Suprapubic skin (tissue), 4 donors: ENCODE measurements around the gene SUGCT. TPM values are rescaled to one million over a fixed set of nuclear protein-coding genes. Genes with fewer than 3 reads are reported as not detected.

Experiments used
- DNase-seq, 2 donors: peaks; one replicate each; pipeline ENCODE4 v3.0.0-alpha.2; 2019; ENCODE audit warnings: low spot score in 2 of 2
- H3K27ac ChIP-seq: fragments of 200-600 bp; sonication (generic); one replicate; pipeline ENCODE4 v1.5.1; 2019
- H3K27me3 ChIP-seq: fragments of 200-600 bp; sonication (generic); one replicate; pipeline ENCODE4 v1.5.1; 2019
- H3K36me3 ChIP-seq: fragments of 200-600 bp; sonication (generic); one replicate; pipeline ENCODE4 v1.5.1; 2019
- H3K4me1 ChIP-seq: fragments of 200-600 bp; sonication (generic); one replicate; pipeline ENCODE4 v1.5.1; 2019
- H3K4me3 ChIP-seq: fragments of 200-600 bp; sonication (generic); one replicate; pipeline ENCODE4 v1.5.1; 2019; ENCODE audit warnings: mild to moderate bottlenecking
- H3K9me3 ChIP-seq: fragments of 200-600 bp; sonication (generic); one replicate; pipeline ENCODE4 v1.5.1; 2019
- EP300 ChIP-seq: sonication (generic); formaldehyde crosslinking; IDR thresholded peaks from one replicate; pipeline ENCODE4 v1.6.1; 2017; ENCODE audit warnings: antibody characterized with exemption
- POLR2A ChIP-seq, 2 donors: fragments of 450-650 bp; IDR thresholded peaks; one replicate each; pipeline ENCODE4 v1.6.1; 2017; ENCODE audit warnings: antibody characterized with exemption in 2 of 2, mild to moderate bottlenecking in 2 of 2, moderate library complexity in 2 of 2
- POLR2AphosphoS5 ChIP-seq, 3 donors: sonication (generic); formaldehyde crosslinking; IDR thresholded peaks; one replicate each; pipeline ENCODE4 v1.6.1; 2017; ENCODE audit warnings: antibody characterized with exemption in 3 of 3
- WGBS: methylation state at CpG from one replicate; pipeline ENCODE4 v1.1.5; 2018; 5-methylcytosine and 5-hydroxymethylcytosine counted together
- total RNA-seq, 4 donors: library from RNA; depleted of rRNA; stranded (reverse); fragments of >200 nt; gene quantifications; one replicate each; pipeline ENCODE4 v1.1.0, GENCODE V29; 2016
- TF ChIP-seq, protein P1 (sequence below), 2 donors: fragments of 200-600 bp in 1 of 2; fragments of 450-650 bp in 1 of 2; sonication (generic) in 1 of 2; IDR thresholded peaks; one replicate each; pipeline ENCODE4 v1.5.1; 2016 to 2019; ENCODE audit warnings: antibody characterized with exemption in 2 of 2, mild to moderate bottlenecking in 1 of 2, moderate library complexity in 1 of 2

SUGCT gene
- total RNA-seq, 4 donors from 2014 or later: 0.73 to 2.2 (median 0.98) TPM; not detected in 1

GRCh38 chr7:40297741-40298311 is 163.0 kb downstream of the SUGCT start:
- Histone ChIP-seq H3K36me3 (no peaks in the 10 kb centered on the region), H3K4me1 (no peaks in the 10 kb centered on the region), H3K27ac (no peak overlapping the region), H3K27me3 (no peaks in the 10 kb centered on the region), H3K4me3 (no peak overlapping the region), H3K9me3 (no peaks in the 10 kb centered on the region)
- WGBS: 44% methylated on average over 1 of the region's 1 CpG
- TF ChIP-seq POLR2A (IDR thresholded peaks at IDR 0.05): no peak
- TF ChIP-seq POLR2AphosphoS5 (IDR thresholded peaks at IDR 0.05): no peak
- TF ChIP-seq, protein P1, sequence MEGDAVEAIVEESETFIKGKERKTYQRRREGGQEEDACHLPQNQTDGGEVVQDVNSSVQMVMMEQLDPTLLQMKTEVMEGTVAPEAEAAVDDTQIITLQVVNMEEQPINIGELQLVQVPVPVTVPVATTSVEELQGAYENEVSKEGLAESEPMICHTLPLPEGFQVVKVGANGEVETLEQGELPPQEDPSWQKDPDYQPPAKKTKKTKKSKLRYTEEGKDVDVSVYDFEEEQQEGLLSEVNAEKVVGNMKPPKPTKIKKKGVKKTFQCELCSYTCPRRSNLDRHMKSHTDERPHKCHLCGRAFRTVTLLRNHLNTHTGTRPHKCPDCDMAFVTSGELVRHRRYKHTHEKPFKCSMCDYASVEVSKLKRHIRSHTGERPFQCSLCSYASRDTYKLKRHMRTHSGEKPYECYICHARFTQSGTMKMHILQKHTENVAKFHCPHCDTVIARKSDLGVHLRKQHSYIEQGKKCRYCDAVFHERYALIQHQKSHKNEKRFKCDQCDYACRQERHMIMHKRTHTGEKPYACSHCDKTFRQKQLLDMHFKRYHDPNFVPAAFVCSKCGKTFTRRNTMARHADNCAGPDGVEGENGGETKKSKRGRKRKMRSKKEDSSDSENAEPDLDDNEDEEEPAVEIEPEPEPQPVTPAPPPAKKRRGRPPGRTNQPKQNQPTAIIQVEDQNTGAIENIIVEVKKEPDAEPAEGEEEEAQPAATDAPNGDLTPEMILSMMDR (IDR thresholded peaks at IDR 0.05): no peak
- no peak for TF ChIP-seq EP300
- DNase-seq: no peak

- no peaks in the 10 kb centered on the region for H3K4me1 ChIP-seq
- no peak overlapping the region for H3K4me3 ChIP-seq
- WGBS: 55% methylated on average over 2 of the region's 2 CpGs
- no peaks in the 10 kb centered on the region for H3K27me3 ChIP-seq
- no peaks in the 10 kb centered on the region for H3K36me3 ChIP-seq
- no peak overlapping the region for H3K27ac ChIP-seq
- no peaks in the 10 kb centered on the region for H3K9me3 ChIP-seq
- TF ChIP-seq, protein P1 (IDR thresholded peaks at IDR 0.05): no peak
- no peak for TF ChIP-seq POLR2A (IDR thresholded peaks at IDR 0.05)
- no peak for TF ChIP-seq POLR2AphosphoS5 (IDR thresholded peaks at IDR 0.05)
- no peak for DNase-seq
These were observed 163.6 kb downstream of the SUGCT start for GRCh38 chr7:40298421-40298820.

DNA sequence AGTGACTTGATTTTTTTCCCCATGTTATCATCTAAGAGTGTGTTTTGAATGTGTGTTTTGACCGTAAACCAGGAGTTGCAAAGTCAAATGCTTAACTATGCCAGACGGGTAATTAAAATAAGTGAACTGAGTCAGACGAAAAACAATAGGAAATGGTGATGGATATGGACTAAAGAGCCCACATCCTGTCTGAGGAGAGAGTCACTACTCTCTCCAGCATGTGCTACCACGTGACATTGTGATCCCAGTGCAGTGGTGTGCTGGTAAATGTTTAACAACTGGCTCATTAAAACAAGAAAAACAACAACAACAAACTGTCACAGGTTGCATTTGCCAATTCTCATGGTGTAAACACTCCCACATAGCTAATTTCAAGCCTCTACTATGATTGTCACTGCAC is 164.3 kb downstream of the SUGCT start:
- 78% methylated on average over 4 of the region's 4 CpGs for WGBS
- Histone ChIP-seq H3K4me3 (no peak overlapping the region), H3K9me3 (no peaks in the 10 kb centered on the region), H3K4me1 (no peaks in the 10 kb centered on the region), H3K36me3 (no peaks in the 10 kb centered on the region), H3K27me3 (no peaks in the 10 kb centered on the region), H3K27ac (no peak overlapping the region)
- DNase-seq: no peak
- TF ChIP-seq POLR2AphosphoS5 (IDR thresholded peaks at IDR 0.05) (no peak), EP300 (no peak), POLR2A (IDR thresholded peaks at IDR 0.05) (no peak)
- TF ChIP-seq, protein P1 (IDR thresholded peaks at IDR 0.05): no peak

GRCh38 chr7:40300146-40300670 is 165.4 kb downstream of the SUGCT start:
- Histone ChIP-seq H3K27ac (no peak overlapping the region), H3K4me1 (no peaks in the 10 kb centered on the region), H3K9me3 (no peaks in the 10 kb centered on the region), H3K27me3 (no peaks in the 10 kb centered on the region), H3K36me3 (no peaks in the 10 kb centered on the region), H3K4me3 (no peak overlapping the region)
- DNase-seq: no peak
- 87% methylated on average over 3 of the region's 3 CpGs for WGBS
- TF ChIP-seq POLR2AphosphoS5 (IDR thresholded peaks at IDR 0.05) (no peak), POLR2A (IDR thresholded peaks at IDR 0.05) (no peak), EP300 (no peak)
- TF ChIP-seq, protein P1 (IDR thresholded peaks at IDR 0.05): no peak

DNA sequence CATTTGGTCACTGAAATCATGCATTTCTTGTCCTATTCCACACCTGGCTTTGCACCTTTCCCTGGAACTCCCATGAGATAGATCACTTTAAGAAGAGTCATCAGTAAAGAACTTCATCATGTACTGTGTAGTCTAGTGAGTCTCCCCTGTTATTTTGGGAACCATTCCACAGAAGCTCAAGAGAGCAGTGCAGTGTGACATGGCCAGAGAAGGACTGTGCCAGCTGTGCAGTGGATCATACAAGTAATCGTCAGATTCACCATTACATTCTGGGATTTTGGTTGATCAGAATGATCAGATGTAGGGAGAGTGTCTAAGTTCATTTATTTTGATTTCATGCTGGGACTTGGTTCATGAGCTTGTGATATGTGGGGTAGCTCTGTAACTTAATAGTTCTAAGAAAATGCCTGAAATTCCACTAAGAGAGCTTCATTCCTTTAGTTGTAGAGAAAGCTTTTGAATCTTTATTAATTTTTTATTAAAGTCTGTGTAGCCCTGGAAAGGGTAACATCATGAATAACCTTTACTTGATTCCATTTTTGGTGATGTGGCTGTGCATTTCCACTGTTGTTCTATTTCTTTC is 166.8 kb downstream of the SUGCT start:
- 58% methylated on average over 1 of the region's 1 CpG for WGBS
- TF ChIP-seq POLR2A (IDR thresholded peaks at IDR 0.05) (no peak), EP300 (no peak), POLR2AphosphoS5 (IDR thresholded peaks at IDR 0.05) (no peak)
- TF ChIP-seq, protein P1 (IDR thresholded peaks at IDR 0.05): no peak
- no peak overlapping the region for H3K4me3 ChIP-seq
- no peaks in the 10 kb centered on the region for H3K4me1 ChIP-seq
- H3K36me3 ChIP-seq: no peaks in the 10 kb centered on the region
- H3K27ac ChIP-seq: no peak overlapping the region
- H3K27me3 ChIP-seq: no peaks in the 10 kb centered on the region
- no peaks in the 10 kb centered on the region for H3K9me3 ChIP-seq
- no peak for DNase-seq
